HL-60 (cell line): ENCODE data around the gene CLNK.

Experiments
- CTCF ChIP-seq: IDR thresholded peaks from one replicate; pipeline ENCODE4 v1.5.1; 2011; ENCODE audit warnings: low read length, control low read depth, inconsistent platforms; ENCODE audit not compliant: insufficient read depth
- GABPA ChIP-seq: IDR thresholded peaks from 2 replicates; pipeline ENCODE4 v1.6.1; 2012; ENCODE audit warnings: low read depth
- POLR2AphosphoS5 ChIP-seq: IDR thresholded peaks from 2 replicates; pipeline ENCODE4 v1.6.1; 2012; ENCODE audit warnings: low read depth
- SPI1 ChIP-seq: IDR thresholded peaks from 2 replicates; pipeline ENCODE4 v1.6.1; 2012; ENCODE audit warnings: low read depth, mild to moderate bottlenecking, borderline replicate concordance
- TF ChIP-seq, protein P1 (sequence below): IDR thresholded peaks from 2 replicates; pipeline ENCODE4 v1.6.1; 2012; ENCODE audit warnings: low read depth; ENCODE audit not compliant: insufficient replicate concordance

DNA sequence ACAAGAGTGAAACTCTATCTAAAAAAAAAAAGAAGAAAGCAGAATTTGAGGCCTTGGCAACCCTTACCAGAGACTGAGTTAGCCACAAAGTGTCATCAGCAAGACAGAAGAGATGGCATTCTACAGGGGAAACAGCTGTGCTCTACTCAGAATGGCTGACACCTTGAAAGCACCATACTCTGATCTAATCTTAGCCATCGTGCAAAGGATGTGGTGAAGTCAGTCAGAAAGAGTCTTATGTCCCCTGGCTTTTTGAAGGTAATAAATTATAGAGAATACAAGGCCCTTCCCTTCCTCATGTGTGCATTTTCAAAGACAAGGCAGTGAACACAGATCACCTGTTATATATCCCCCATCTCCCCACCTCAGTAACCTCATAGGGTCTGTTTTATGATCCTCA, 13.2 kb downstream of the CLNK start:
- TF ChIP-seq CTCF (no peak), POLR2AphosphoS5 (no peak), SPI1 (no peak), GABPA (no peak)
- TF ChIP-seq, protein P1, sequence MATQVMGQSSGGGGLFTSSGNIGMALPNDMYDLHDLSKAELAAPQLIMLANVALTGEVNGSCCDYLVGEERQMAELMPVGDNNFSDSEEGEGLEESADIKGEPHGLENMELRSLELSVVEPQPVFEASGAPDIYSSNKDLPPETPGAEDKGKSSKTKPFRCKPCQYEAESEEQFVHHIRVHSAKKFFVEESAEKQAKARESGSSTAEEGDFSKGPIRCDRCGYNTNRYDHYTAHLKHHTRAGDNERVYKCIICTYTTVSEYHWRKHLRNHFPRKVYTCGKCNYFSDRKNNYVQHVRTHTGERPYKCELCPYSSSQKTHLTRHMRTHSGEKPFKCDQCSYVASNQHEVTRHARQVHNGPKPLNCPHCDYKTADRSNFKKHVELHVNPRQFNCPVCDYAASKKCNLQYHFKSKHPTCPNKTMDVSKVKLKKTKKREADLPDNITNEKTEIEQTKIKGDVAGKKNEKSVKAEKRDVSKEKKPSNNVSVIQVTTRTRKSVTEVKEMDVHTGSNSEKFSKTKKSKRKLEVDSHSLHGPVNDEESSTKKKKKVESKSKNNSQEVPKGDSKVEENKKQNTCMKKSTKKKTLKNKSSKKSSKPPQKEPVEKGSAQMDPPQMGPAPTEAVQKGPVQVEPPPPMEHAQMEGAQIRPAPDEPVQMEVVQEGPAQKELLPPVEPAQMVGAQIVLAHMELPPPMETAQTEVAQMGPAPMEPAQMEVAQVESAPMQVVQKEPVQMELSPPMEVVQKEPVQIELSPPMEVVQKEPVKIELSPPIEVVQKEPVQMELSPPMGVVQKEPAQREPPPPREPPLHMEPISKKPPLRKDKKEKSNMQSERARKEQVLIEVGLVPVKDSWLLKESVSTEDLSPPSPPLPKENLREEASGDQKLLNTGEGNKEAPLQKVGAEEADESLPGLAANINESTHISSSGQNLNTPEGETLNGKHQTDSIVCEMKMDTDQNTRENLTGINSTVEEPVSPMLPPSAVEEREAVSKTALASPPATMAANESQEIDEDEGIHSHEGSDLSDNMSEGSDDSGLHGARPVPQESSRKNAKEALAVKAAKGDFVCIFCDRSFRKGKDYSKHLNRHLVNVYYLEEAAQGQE, result no peak
